ENCODE data around the gene ARMC9. TPM values are rescaled to one million over a fixed set of nuclear protein-coding genes. Genes with fewer than 3 reads are reported as not detected.
"Not testable (repeated sequence)": the region's sequence is repeated elsewhere in the genome, so short reads cannot be mapped to it uniquely, and the experiment has no call there.

ARMC9 gene
- total RNA-seq, 3 donors from 2014 or later, result 10.9 to 32.2 (median 11.9) TPM

- H3K36me3 ChIP-seq (ENCODE audit: low read depth), result no peaks in the 10 kb centered on the region
- ATAC-seq (no peak), DNase-seq (no peak)
- H3K4me1 ChIP-seq (ENCODE audit: low read depth), result peaks cover 6% of the 10 kb centered on the region
- H3K4me3 ChIP-seq, result no peak overlapping the region
- TF ChIP-seq CTCF (IDR thresholded peaks at IDR 0.05), result no peak
- intact Hi-C loops (cut with DNase I, micrococcal nuclease), result no loop called here
- no peaks in the 10 kb centered on the region for H3K9me3 ChIP-seq
Measured at GRCh38 chr2:231193216-231193615, 5.2 kb upstream of the ARMC9 start.

GRCh38 chr2:231196592-231196991 is 1.8 kb upstream of the ARMC9 start:
- Histone ChIP-seq H3K36me3 (ENCODE audit: low read depth) (no peaks in the 10 kb centered on the region), H3K9me3 (no peaks in the 10 kb centered on the region), H3K4me1 (ENCODE audit: low read depth) (peaks cover 4% of the 10 kb centered on the region), H3K4me3 (no peak overlapping the region)
- no peak for TF ChIP-seq CTCF (IDR thresholded peaks at IDR 0.05)
- ATAC-seq (no peak), DNase-seq (no peak)
- intact Hi-C loops (cut with DNase I, micrococcal nuclease), result no loop called here

- intact Hi-C loops (cut with DNase I, micrococcal nuclease); H3K4me3 ChIP-seq; H3K9me3 ChIP-seq; ATAC-seq; DNase-seq; H3K36me3 ChIP-seq (ENCODE audit: low read depth); H3K4me1 ChIP-seq (ENCODE audit: low read depth): not testable (repeated sequence)
Measured at GRCh38 chr2:231197196-231197595, 1.2 kb upstream of the ARMC9 start.

GRCh38 chr2:231197706-231198290 is 633 bp upstream of the ARMC9 start:
- Histone ChIP-seq H3K4me3 (peak overlapping the region; percentile 69), H3K36me3 (ENCODE audit: low read depth) (no peaks in the 10 kb centered on the region), H3K9me3 (no peaks in the 10 kb centered on the region), H3K4me1 (ENCODE audit: low read depth) (peaks cover 4% of the 10 kb centered on the region)
- ATAC-seq, result no peak
- TF ChIP-seq CTCF (IDR thresholded peaks at IDR 0.05), result no peak
- intact Hi-C loops (cut with DNase I, micrococcal nuclease), result no loop called here
- no peak for DNase-seq

GRCh38 chr2:231199219-231199618 is 788 bp downstream of the ARMC9 start:
- intact Hi-C loops (cut with DNase I, micrococcal nuclease), result no loop called here
- Histone ChIP-seq H3K36me3 (ENCODE audit: low read depth) (no peaks in the 10 kb centered on the region), H3K4me3 (no peak overlapping the region), H3K9me3 (no peaks in the 10 kb centered on the region), H3K4me1 (ENCODE audit: low read depth) (peaks cover 4% of the 10 kb centered on the region)
- ATAC-seq (peak; percentile 3), DNase-seq (no peak)
- TF ChIP-seq CTCF (IDR thresholded peaks at IDR 0.05), result no peak

GRCh38 chr2:231200805-231201474 is 2.5 kb downstream of the ARMC9 start:
- H3K4me1 ChIP-seq (ENCODE audit: low read depth), result peaks cover 4% of the 10 kb centered on the region
- intact Hi-C loops (cut with DNase I, micrococcal nuclease), result no loop called here
- no peaks in the 10 kb centered on the region for H3K9me3 ChIP-seq
- no peaks in the 10 kb centered on the region for H3K36me3 ChIP-seq (ENCODE audit: low read depth)
- no peak for TF ChIP-seq CTCF (IDR thresholded peaks at IDR 0.05)
- no peak for ATAC-seq
- DNase-seq, result no peak
- H3K4me3 ChIP-seq, result no peak overlapping the region
